ENCODE measurements around the gene CASZ1.

Gene CASZ1

GRCh38 chr1:10623686-10624145, 172.7 kb downstream of the CASZ1 start:
- TF ChIP-seq CTCF (conservative IDR thresholded peaks at IDR 0.05; ENCODE audit: low read depth, low read length): no peak
- H3K4me2 ChIP-seq: no peak overlapping the region
- no peaks in the 10 kb centered on the region for H3K79me2 ChIP-seq (ENCODE audit: insufficient read depth, low read depth)
- H2AFZ ChIP-seq (ENCODE audit: low read depth): no peak overlapping the region
- no peak overlapping the region for H3K4me3 ChIP-seq (IDR thresholded peaks at IDR 0.05; ENCODE audit: insufficient read depth, low read depth, low read length)
- H3K27ac ChIP-seq: no peak overlapping the region
- no peaks in the 10 kb centered on the region for H3K36me3 ChIP-seq (ENCODE audit: insufficient read depth)
- no peaks in the 10 kb centered on the region for H3K27me3 ChIP-seq (ENCODE audit: insufficient read depth, low read depth)
- H3K9ac ChIP-seq: no peak overlapping the region
- H3K4me1 ChIP-seq (ENCODE audit: low read depth, poor library complexity, severe bottlenecking): no peaks in the 10 kb centered on the region
- no peaks in the 10 kb centered on the region for H4K20me1 ChIP-seq (ENCODE audit: insufficient read depth)

- Histone ChIP-seq H3K27ac (no peak overlapping the region), H4K20me1 (ENCODE audit: insufficient read depth) (no peaks in the 10 kb centered on the region), H3K4me1 (ENCODE audit: low read depth, poor library complexity, severe bottlenecking) (no peaks in the 10 kb centered on the region), H3K9ac (no peak overlapping the region), H3K79me2 (ENCODE audit: insufficient read depth, low read depth) (no peaks in the 10 kb centered on the region), H3K4me2 (no peak overlapping the region), H3K4me3 (IDR thresholded peaks at IDR 0.05; ENCODE audit: insufficient read depth, low read depth, low read length) (no peak overlapping the region), H3K36me3 (ENCODE audit: insufficient read depth) (no peaks in the 10 kb centered on the region), H3K27me3 (ENCODE audit: insufficient read depth, low read depth) (no peaks in the 10 kb centered on the region), H2AFZ (ENCODE audit: low read depth) (no peak overlapping the region)
- no peak for TF ChIP-seq CTCF (conservative IDR thresholded peaks at IDR 0.05; ENCODE audit: low read depth, low read length)
Measured at GRCh38 chr1:10622910-10623685, 173.3 kb downstream of the CASZ1 start.

GRCh38 chr1:10621906-10622305, 174.5 kb downstream of the CASZ1 start:
- H4K20me1 ChIP-seq (ENCODE audit: insufficient read depth): no peaks in the 10 kb centered on the region
- H3K36me3 ChIP-seq (ENCODE audit: insufficient read depth): no peaks in the 10 kb centered on the region
- no peaks in the 10 kb centered on the region for H3K27me3 ChIP-seq (ENCODE audit: insufficient read depth, low read depth)
- no peak for TF ChIP-seq CTCF (conservative IDR thresholded peaks at IDR 0.05; ENCODE audit: low read depth, low read length)
- H3K4me2 ChIP-seq: no peak overlapping the region
- no peak overlapping the region for H3K9ac ChIP-seq
- H3K4me3 ChIP-seq (IDR thresholded peaks at IDR 0.05; ENCODE audit: insufficient read depth, low read depth, low read length): no peak overlapping the region
- no peaks in the 10 kb centered on the region for H3K4me1 ChIP-seq (ENCODE audit: low read depth, poor library complexity, severe bottlenecking)
- no peaks in the 10 kb centered on the region for H3K79me2 ChIP-seq (ENCODE audit: insufficient read depth, low read depth)
- H3K27ac ChIP-seq: no peak overlapping the region
- no peak overlapping the region for H2AFZ ChIP-seq (ENCODE audit: low read depth)

GRCh38 chr1:10620776-10621175, 175.7 kb downstream of the CASZ1 start:
- H3K27ac ChIP-seq: no peak overlapping the region
- no peaks in the 10 kb centered on the region for H3K36me3 ChIP-seq (ENCODE audit: insufficient read depth)
- no peaks in the 10 kb centered on the region for H4K20me1 ChIP-seq (ENCODE audit: insufficient read depth)
- no peak overlapping the region for H3K4me2 ChIP-seq
- no peak overlapping the region for H3K4me3 ChIP-seq (IDR thresholded peaks at IDR 0.05; ENCODE audit: insufficient read depth, low read depth, low read length)
- no peaks in the 10 kb centered on the region for H3K27me3 ChIP-seq (ENCODE audit: insufficient read depth, low read depth)
- TF ChIP-seq CTCF (conservative IDR thresholded peaks at IDR 0.05; ENCODE audit: low read depth, low read length): no peak
- no peak overlapping the region for H3K9ac ChIP-seq
- H2AFZ ChIP-seq (ENCODE audit: low read depth): no peak overlapping the region
- H3K79me2 ChIP-seq (ENCODE audit: insufficient read depth, low read depth): no peaks in the 10 kb centered on the region
- no peaks in the 10 kb centered on the region for H3K4me1 ChIP-seq (ENCODE audit: low read depth, poor library complexity, severe bottlenecking)
